ENCODE data around the gene DCST2. TPM values are rescaled to one million over a fixed set of nuclear protein-coding genes. Genes with fewer than 3 reads are reported as not detected.

Gene DCST2
- total RNA-seq, 2 donors from 2014 or later = 1.1 to 1.4 TPM

GRCh38 chr1:155003766-155004351 is 29.7 kb downstream of the DCST2 start:
- Mint-ChIP-seq H3K27me3 (ENCODE audit: low read depth) (no peaks in the 10 kb centered on the region), H3K4me1 (ENCODE audit: low read depth) (peaks cover 51% of the 10 kb centered on the region), H3K27ac (peak overlapping the region; percentile 99), H3K9me3 (no peaks in the 10 kb centered on the region), H3K4me3 (peak overlapping the region; percentile 98 to 99), H3K36me3 (ENCODE audit: insufficient read depth in 2 of 2) (peaks cover 12 to 14% of the 10 kb centered on the region in 2 donors)
- ATAC-seq (replicated peaks in 1 of 2) (no peak), DNase-seq (peak; percentile 42 to 71)

GRCh38 chr1:155003227-155003765 is 30.3 kb downstream of the DCST2 start:
- no peak for ATAC-seq (replicated peaks in 1 of 2)
- Mint-ChIP-seq H3K27me3 (ENCODE audit: low read depth) (no peaks in the 10 kb centered on the region), H3K4me1 (ENCODE audit: low read depth) (peaks cover 51% of the 10 kb centered on the region), H3K4me3 (peak overlapping the region; percentile 98 to 99), H3K27ac (peak overlapping the region; percentile 96), H3K36me3 (ENCODE audit: insufficient read depth in 2 of 2) (peaks cover 11 to 13% of the 10 kb centered on the region in 2 donors), H3K9me3 (no peaks in the 10 kb centered on the region)
- peak; percentile 41 to 43 for DNase-seq

DNA sequence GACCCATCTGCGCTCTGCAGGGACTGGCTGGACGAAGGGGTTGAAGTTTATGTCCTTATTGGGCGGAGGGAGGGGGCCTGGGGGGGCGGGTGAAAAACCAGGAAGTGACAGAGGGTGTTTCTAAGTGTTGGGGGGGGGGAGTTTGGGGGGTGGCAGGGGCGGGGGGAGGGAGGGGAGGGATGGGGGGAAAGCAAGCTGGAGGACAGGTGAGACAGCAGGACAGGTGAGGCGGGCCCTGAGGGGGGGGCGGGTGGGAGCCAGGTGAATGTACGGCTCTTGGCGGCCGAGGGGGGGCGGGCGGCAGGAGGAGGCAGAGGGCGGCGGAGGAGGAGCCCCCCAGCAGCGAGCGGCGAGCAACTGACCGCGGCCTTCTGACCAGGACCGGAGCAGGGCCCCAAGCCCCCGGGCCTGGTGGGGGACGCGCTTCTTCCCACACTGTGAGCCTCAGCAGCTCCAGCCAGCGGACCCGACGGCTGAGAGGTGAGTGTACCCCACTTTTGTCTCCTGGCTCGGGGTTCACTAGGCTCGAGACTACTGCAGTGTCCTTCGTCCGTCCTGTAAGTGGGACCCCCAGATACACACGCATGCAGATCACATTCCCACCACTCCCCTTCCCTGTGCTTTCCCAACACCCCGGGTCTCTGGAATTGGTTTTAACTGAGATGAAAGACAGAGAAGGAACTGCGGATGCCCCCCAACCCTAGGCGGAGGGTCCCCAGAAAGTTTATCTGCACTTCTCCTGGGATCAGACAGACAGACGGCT is 30.9 kb downstream of the DCST2 start, which contains the start of gene ZBTB7B:
ZBTB7B (plus strand) TSS at position 339 of the 763 bp plus-strand sequence. CDS start 11,859 bp downstream, outside the sequence.
- peak in 1 of 2 donors; percentile 1 for ATAC-seq (replicated peaks in 1 of 2)
- peak in 1 of 2 donors; percentile 48 for DNase-seq
- peaks cover 53% of the 10 kb centered on the region for H3K4me1 Mint-ChIP-seq (ENCODE audit: low read depth)
- H3K9me3 Mint-ChIP-seq = no peaks in the 10 kb centered on the region
- peaks cover 11 to 13% of the 10 kb centered on the region in 2 donors for H3K36me3 Mint-ChIP-seq (ENCODE audit: insufficient read depth in 2 of 2)
- H3K27ac Mint-ChIP-seq = peak within 1 kb of the TSS; percentile 97
- peak within 1 kb of the TSS; percentile 98 to 99 for H3K4me3 Mint-ChIP-seq
- H3K27me3 Mint-ChIP-seq (ENCODE audit: low read depth) = no peaks in the 10 kb centered on the region

GRCh38 chr1:155001675-155002463 is 31.7 kb downstream of the DCST2 start:
- DNase-seq (peak; percentile 99 to 100), ATAC-seq (replicated peaks in 1 of 2) (peak; percentile 70)
- Mint-ChIP-seq H3K36me3 (ENCODE audit: insufficient read depth in 2 of 2) (peaks cover 11 to 13% of the 10 kb centered on the region in 2 donors), H3K4me1 (ENCODE audit: low read depth) (peaks cover 51% of the 10 kb centered on the region), H3K27me3 (ENCODE audit: low read depth) (no peaks in the 10 kb centered on the region), H3K27ac (peak overlapping the region; percentile 97), H3K9me3 (no peaks in the 10 kb centered on the region), H3K4me3 (peak overlapping the region; percentile 94 to 98)

- peaks cover 11 to 13% of the 10 kb centered on the region in 2 donors for H3K36me3 Mint-ChIP-seq (ENCODE audit: insufficient read depth in 2 of 2)
- no peaks in the 10 kb centered on the region for H3K9me3 Mint-ChIP-seq
- DNase-seq (no peak), ATAC-seq (replicated peaks in 1 of 2) (no peak)
- H3K4me1 Mint-ChIP-seq (ENCODE audit: low read depth) = peaks cover 46% of the 10 kb centered on the region
- peak overlapping the region; percentile 94 to 98 for H3K4me3 Mint-ChIP-seq
- H3K27ac Mint-ChIP-seq = peak overlapping the region; percentile 41
- no peaks in the 10 kb centered on the region for H3K27me3 Mint-ChIP-seq (ENCODE audit: low read depth)
Measured at GRCh38 chr1:155001425-155001674, 32.2 kb downstream of the DCST2 start.

DNA sequence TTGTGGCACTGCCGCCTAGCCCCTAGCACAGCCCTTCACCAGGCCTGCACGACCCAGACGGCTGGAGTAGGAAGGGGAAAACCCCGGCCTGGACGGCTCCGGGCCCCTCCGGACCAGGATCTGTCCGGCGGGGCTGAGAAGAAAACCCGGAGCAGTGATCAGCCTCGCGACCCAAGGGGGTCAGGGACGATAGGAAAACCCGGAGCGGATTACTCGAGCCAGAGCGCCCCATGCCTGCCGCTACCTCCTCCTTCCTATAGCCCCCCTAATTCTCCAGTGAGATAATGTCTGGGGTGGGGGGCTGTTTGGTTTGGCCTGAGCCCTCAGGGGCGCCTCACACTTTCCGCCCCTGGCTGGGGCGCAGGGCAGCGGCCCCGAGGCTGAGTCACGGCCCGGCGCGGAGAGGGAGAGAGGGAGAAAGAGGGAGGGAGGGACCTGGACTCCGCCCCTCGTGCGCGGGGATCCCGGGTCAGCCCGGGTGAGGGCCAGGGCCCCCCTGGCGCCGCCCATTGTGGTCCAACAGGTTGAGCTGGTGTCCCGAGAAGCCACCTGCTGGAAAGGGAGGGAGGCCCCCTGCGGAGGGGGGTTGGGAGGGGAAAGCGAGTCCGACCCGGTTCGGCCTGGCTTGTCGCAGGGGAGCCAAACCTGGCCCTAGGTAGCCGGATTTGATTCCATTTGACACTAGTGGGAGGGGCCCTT is 32.7 kb downstream of the DCST2 start:
- ATAC-seq (replicated peaks in 1 of 2) (peak; percentile 61 to 62), DNase-seq (peak; percentile 94 to 96)
- H3K4me1 Mint-ChIP-seq (ENCODE audit: low read depth) = peaks cover 41% of the 10 kb centered on the region
- no peaks in the 10 kb centered on the region for H3K27me3 Mint-ChIP-seq (ENCODE audit: low read depth)
- H3K27ac Mint-ChIP-seq = peak overlapping the region; percentile 86
- no peaks in the 10 kb centered on the region for H3K9me3 Mint-ChIP-seq
- peak overlapping the region; percentile 94 to 98 for H3K4me3 Mint-ChIP-seq
- H3K36me3 Mint-ChIP-seq (ENCODE audit: insufficient read depth in 2 of 2) = peaks cover 11 to 13% of the 10 kb centered on the region in 2 donors

GRCh38 chr1:155000411-155000725 is 33.2 kb downstream of the DCST2 start:
- Mint-ChIP-seq H3K27me3 (ENCODE audit: low read depth) (no peaks in the 10 kb centered on the region), H3K27ac (peak overlapping the region; percentile 71), H3K9me3 (no peaks in the 10 kb centered on the region), H3K4me3 (peak overlapping the region; percentile 84 to 94), H3K36me3 (ENCODE audit: insufficient read depth in 2 of 2) (peaks cover 11 to 13% of the 10 kb centered on the region in 2 donors), H3K4me1 (ENCODE audit: low read depth) (peaks cover 36% of the 10 kb centered on the region)
- DNase-seq (no peak), ATAC-seq (replicated peaks in 1 of 2) (no peak)

GRCh38 chr1:154999571-155000410 is 33.8 kb downstream of the DCST2 start:
- H3K4me1 Mint-ChIP-seq (ENCODE audit: low read depth) = peaks cover 37% of the 10 kb centered on the region
- H3K4me3 Mint-ChIP-seq = peak overlapping the region; percentile 84 to 94
- ATAC-seq (replicated peaks in 1 of 2) = peak; percentile 2 to 6
- no peaks in the 10 kb centered on the region for H3K27me3 Mint-ChIP-seq (ENCODE audit: low read depth)
- DNase-seq = peak; percentile 77 to 84
- H3K36me3 Mint-ChIP-seq (ENCODE audit: insufficient read depth in 2 of 2) = peaks cover 11 to 13% of the 10 kb centered on the region in 2 donors
- H3K27ac Mint-ChIP-seq = peak overlapping the region; percentile 71
- no peaks in the 10 kb centered on the region for H3K9me3 Mint-ChIP-seq

GRCh38 chr1:154998818-154999570 is 34.6 kb downstream of the DCST2 start:
- Mint-ChIP-seq H3K4me1 (ENCODE audit: low read depth) (peaks cover 35% of the 10 kb centered on the region), H3K4me3 (peak overlapping the region; percentile 63 to 94), H3K9me3 (no peaks in the 10 kb centered on the region), H3K36me3 (ENCODE audit: insufficient read depth in 2 of 2) (peaks cover 6 to 8% of the 10 kb centered on the region in 2 donors), H3K27me3 (ENCODE audit: low read depth) (no peaks in the 10 kb centered on the region), H3K27ac (peak overlapping the region; percentile 5)
- ATAC-seq (replicated peaks in 1 of 2) = peak; percentile 1 to 2
- peak; percentile 80 to 82 for DNase-seq

DNA sequence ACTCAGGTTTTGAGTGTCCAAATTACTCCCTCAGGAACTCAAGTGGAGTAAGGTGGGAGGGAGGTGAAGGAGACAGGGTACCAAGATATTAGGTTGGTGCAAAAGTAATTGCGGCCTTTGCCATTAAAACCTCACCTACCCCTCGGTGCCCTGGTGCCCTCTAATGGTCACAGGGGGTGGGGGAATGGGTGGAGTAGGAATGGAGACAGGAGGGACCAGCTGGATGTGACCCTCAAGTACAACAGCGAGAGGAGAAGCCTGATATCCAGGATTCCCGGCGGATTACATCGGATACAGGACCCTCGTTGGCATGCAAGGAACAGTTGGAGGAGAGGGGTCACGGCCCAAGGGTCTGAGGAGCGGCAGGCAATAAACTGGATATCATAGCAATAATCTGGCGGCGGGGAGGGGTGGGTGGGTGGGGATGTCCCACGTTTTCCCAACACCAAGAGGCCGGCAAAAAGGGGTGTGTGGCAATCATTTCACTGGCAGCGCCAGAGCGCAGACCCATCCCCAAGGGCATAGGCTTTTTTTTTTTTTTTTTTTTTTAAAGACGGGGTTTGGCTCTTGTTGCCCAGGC is 35.3 kb downstream of the DCST2 start:
- peaks cover 35% of the 10 kb centered on the region for H3K4me1 Mint-ChIP-seq (ENCODE audit: low read depth)
- peak overlapping the region; percentile 53 to 67 for H3K4me3 Mint-ChIP-seq
- ATAC-seq (replicated peaks in 1 of 2) = no peak
- H3K36me3 Mint-ChIP-seq (ENCODE audit: insufficient read depth in 2 of 2) = peaks cover 3 to 4% of the 10 kb centered on the region in 2 donors
- no peak for DNase-seq
- no peaks in the 10 kb centered on the region for H3K27me3 Mint-ChIP-seq (ENCODE audit: low read depth)
- H3K27ac Mint-ChIP-seq = peak overlapping the region; percentile 42
- no peaks in the 10 kb centered on the region for H3K9me3 Mint-ChIP-seq
